ENCODE results near the gene CYP4F22. TPM values are rescaled to one million over a fixed set of nuclear protein-coding genes. Genes with fewer than 3 reads are reported as not detected.

CYP4F22 gene
- total RNA-seq, 1 donor from 2014 or later = not detected

- no peak overlapping the region for H3K4me2 ChIP-seq
- TF ChIP-seq EZH2 (IDR thresholded peaks at IDR 0.05) = no peak
- no peak for TF ChIP-seq CTCF (IDR thresholded peaks at IDR 0.05)
- TF ChIP-seq EZH2phosphoT487 (IDR thresholded peaks at IDR 0.05) = no peak
- peaks cover 5% of the 10 kb centered on the region for H3K9me3 Mint-ChIP-seq
- no peak overlapping the region for H2AFZ ChIP-seq (replicated peaks)
- no peak overlapping the region for H3K4me3 Mint-ChIP-seq
- H3K4me1 Mint-ChIP-seq = no peaks in the 10 kb centered on the region
- H4K20me1 ChIP-seq (ENCODE audit: low read depth) = no peaks in the 10 kb centered on the region
- H3K27me3 ChIP-seq = peaks cover 14% of the 10 kb centered on the region
- H3K4me3 ChIP-seq = no peak overlapping the region
- H3F3A ChIP-seq (ENCODE audit: low read depth) = no peaks in the 10 kb centered on the region
- H3K36me3 ChIP-seq = no peaks in the 10 kb centered on the region
- H3K27ac Mint-ChIP-seq = no peak overlapping the region
- DNase-seq (ENCODE audit: low spot score) = no peak
- H3K36me3 Mint-ChIP-seq = no peaks in the 10 kb centered on the region
- no peak overlapping the region for H3K27ac ChIP-seq
- no peaks in the 10 kb centered on the region for H3K4me1 ChIP-seq
- peaks cover 23% of the 10 kb centered on the region for H3K27me3 Mint-ChIP-seq (ENCODE audit: insufficient read depth, low read depth)
- no peak overlapping the region for H3K9ac ChIP-seq
- H3K79me2 ChIP-seq (ENCODE audit: low read depth) = no peaks in the 10 kb centered on the region
- H3K9me3 ChIP-seq (ENCODE audit: low read depth) = no peaks in the 10 kb centered on the region
Observed at GRCh38 chr19:15475169-15475568, 33.2 kb upstream of the CYP4F22 start.

- H3F3A ChIP-seq (ENCODE audit: low read depth) = no peaks in the 10 kb centered on the region
- no peaks in the 10 kb centered on the region for H3K79me2 ChIP-seq (ENCODE audit: low read depth)
- Mint-ChIP-seq H3K4me3 (no peak overlapping the region), H3K27ac (no peak overlapping the region), H3K4me1 (no peaks in the 10 kb centered on the region), H3K27me3 (ENCODE audit: insufficient read depth, low read depth) (peaks cover 19% of the 10 kb centered on the region), H3K9me3 (peaks cover 5% of the 10 kb centered on the region), H3K36me3 (no peaks in the 10 kb centered on the region)
- no peak overlapping the region for H3K4me2 ChIP-seq
- no peak for TF ChIP-seq CTCF (IDR thresholded peaks at IDR 0.05)
- no peak for TF ChIP-seq EZH2phosphoT487 (IDR thresholded peaks at IDR 0.05)
- no peak for TF ChIP-seq EZH2 (IDR thresholded peaks at IDR 0.05)
- H3K9me3 ChIP-seq (ENCODE audit: low read depth) = no peaks in the 10 kb centered on the region
- no peak overlapping the region for H2AFZ ChIP-seq (replicated peaks)
- H3K27ac ChIP-seq = no peak overlapping the region
- H3K4me1 ChIP-seq = no peaks in the 10 kb centered on the region
- H3K9ac ChIP-seq = no peak overlapping the region
- no peak for DNase-seq (ENCODE audit: low spot score)
- H3K4me3 ChIP-seq = no peak overlapping the region
- H3K36me3 ChIP-seq = no peaks in the 10 kb centered on the region
- peaks cover 10% of the 10 kb centered on the region for H3K27me3 ChIP-seq
- no peaks in the 10 kb centered on the region for H4K20me1 ChIP-seq (ENCODE audit: low read depth)
Observed at GRCh38 chr19:15475611-15476010, 32.7 kb upstream of the CYP4F22 start.

- H3K27me3 ChIP-seq = peaks cover 4% of the 10 kb centered on the region
- H2AFZ ChIP-seq (replicated peaks) = no peak overlapping the region
Observed at GRCh38 chr19:15476325-15476724, 32.0 kb upstream of the CYP4F22 start.

More at GRCh38 chr19:15476325-15476724, 32.0 kb upstream of the CYP4F22 start:
- no peak overlapping the region for H3K27ac ChIP-seq
- Mint-ChIP-seq H3K4me3 (no peak overlapping the region), H3K27me3 (ENCODE audit: insufficient read depth, low read depth) (peaks cover 15% of the 10 kb centered on the region), H3K27ac (no peak overlapping the region), H3K4me1 (no peaks in the 10 kb centered on the region), H3K36me3 (no peaks in the 10 kb centered on the region), H3K9me3 (peaks cover 5% of the 10 kb centered on the region)
- H3K9me3 ChIP-seq (ENCODE audit: low read depth) = no peaks in the 10 kb centered on the region
- no peaks in the 10 kb centered on the region for H4K20me1 ChIP-seq (ENCODE audit: low read depth)
- no peaks in the 10 kb centered on the region for H3K79me2 ChIP-seq (ENCODE audit: low read depth)
- no peak overlapping the region for H3K4me2 ChIP-seq
- no peak for DNase-seq (ENCODE audit: low spot score)
- no peak overlapping the region for H3K4me3 ChIP-seq
- H3K9ac ChIP-seq = no peak overlapping the region
- no peaks in the 10 kb centered on the region for H3F3A ChIP-seq (ENCODE audit: low read depth)
- TF ChIP-seq CTCF (IDR thresholded peaks at IDR 0.05) = no peak
- H3K4me1 ChIP-seq = no peaks in the 10 kb centered on the region
- H3K36me3 ChIP-seq = no peaks in the 10 kb centered on the region

Measured in neural progenitor cell (in vitro differentiated cells).